Kidney (tissue), 14 donors: ENCODE data around the gene CACNA1E. TPM values are rescaled to one million over a fixed set of nuclear protein-coding genes. Genes with fewer than 3 reads are reported as not detected.

ENCODE experiments used
- DNase-seq, 5 donors: peaks; one replicate each; pipeline ENCODE4 v3.0.0-alpha.2; 2013 to 2020
- FAIRE-seq: peaks from 2 replicates; lab custom pipeline; 2012; peaks lifted over from hg19 to GRCh38; lab: Jason Lieb, UNC
- H3K27ac ChIP-seq, 2 donors: one replicate each; pipeline ENCODE4 v1.7.0; 2013; ENCODE audit warnings: low read depth in 2 of 2, low read length in 2 of 2, inconsistent platforms in 1 of 2
- H3K27me3 ChIP-seq: one replicate; pipeline ENCODE4 v1.7.1; 2013; ENCODE audit warnings: low read length, inconsistent platforms; ENCODE audit not compliant: control insufficient read depth, insufficient read depth
- H3K36me3 ChIP-seq, 3 donors: one replicate each; pipeline versions ENCODE4 v1.7.0 to v1.7.1; 2013; ENCODE audit warnings: low read length in 3 of 3, control low read depth in 1 of 3, inconsistent platforms in 1 of 3; ENCODE audit not compliant: insufficient read depth in 3 of 3, control insufficient read depth in 2 of 3
- H3K4me1 ChIP-seq, 3 donors: one replicate each; pipeline versions ENCODE4 v1.7.0 to v1.7.1; 2013; ENCODE audit warnings: low read length in 3 of 3, inconsistent platforms in 1 of 3, low read depth in 1 of 3; ENCODE audit not compliant: control insufficient read depth in 2 of 3, insufficient read depth in 2 of 3
- H3K4me3 ChIP-seq, 3 donors: one replicate each; pipeline versions ENCODE4 v1.7.0 to v1.8.1; 2013; ENCODE audit warnings: low read length in 3 of 3, control low read depth in 1 of 3, inconsistent platforms in 1 of 3
- H3K9ac ChIP-seq, 3 donors: one replicate each; pipeline versions ENCODE4 v1.7.0 to v1.7.1; 2013; ENCODE audit warnings: low read length in 3 of 3, control low read depth in 1 of 3, inconsistent platforms in 1 of 3
- H3K9me3 ChIP-seq, 3 donors: one replicate each; pipeline versions ENCODE4 v1.7.0 to v1.7.1; 2013; ENCODE audit warnings: low read length in 3 of 3, control low read depth in 1 of 3, inconsistent platforms in 1 of 3; ENCODE audit not compliant: control insufficient read depth in 2 of 3, insufficient read depth in 1 of 3
- CTCF ChIP-seq: IDR thresholded peaks from 3 replicates; pipeline ENCODE4 v1.5.1; 2012; ENCODE audit warnings: mild to moderate bottlenecking, moderate library complexity, borderline replicate concordance; ENCODE audit not compliant: insufficient read depth; ENCODE audit errors: extremely low read depth
- intact Hi-C: fragments of 100-400 bp; cut with DNase I; formaldehyde crosslinking; loops from one replicate; pipeline ENCODE4 v1.11.1; 2022
- polyA plus RNA-seq: library from polyadenylated mRNA; stranded (reverse); fragments of 350-450 nt; fragmentation: Illumina TruSeq; extraction: RNeasy Lipid Tissue Mini Kit (QIAGEN cat#74804); gene quantifications from one replicate; pipeline ENCODE4 v1.2.3, GENCODE V29; 2014; ENCODE audit warnings: low read depth, low replicate concordance; ENCODE audit not compliant: insufficient read depth
- total RNA-seq: library from RNA; stranded (reverse); fragmentation: NEBNext Ultra II Directional; extraction: Animal tissue kit (Norgen Biotek cat#: 25700); gene quantifications from one replicate; pipeline ENCODE4 v1.2.1, GENCODE V29; 2021
- donor health status: control.
- donor health status: control.
- donor health status: control.
- donor health status: control.
- donor health status: control.
- donor health status: DM: yes; HTN: yes; CAD: no.
- donor health status: Normal renal cell carcinoma (clear cell type).

The CACNA1E gene
- total and polyA plus RNA-seq, 2 donors from 2014 or later, result 0.19 TPM

GRCh38 chr1:181855380-181855779, 372.1 kb downstream of the CACNA1E start:
- no peaks in the 10 kb centered on the region for H3K27me3 ChIP-seq
- intact Hi-C loops, result no loop called here
- H3K9me3 ChIP-seq, result no peaks in the 10 kb centered on the region
- DNase-seq (no peak), FAIRE-seq (no peak)
- no peak overlapping the region for H3K27ac ChIP-seq
- no peak overlapping the region for H3K4me3 ChIP-seq
- no peak overlapping the region for H3K9ac ChIP-seq
- H3K4me1 ChIP-seq, result no peaks in the 10 kb centered on the region
- H3K36me3 ChIP-seq, result no peaks in the 10 kb centered on the region
- TF ChIP-seq CTCF, result no peak
